D721Med (cell line): ENCODE measurements around the gene NAV2.

Source experiments
- DNase-seq: peaks from one replicate; pipeline ENCODE4 v3.0.0; 2011; ENCODE audit warnings: low spot score; ENCODE audit not compliant: insufficient read length
- FAIRE-seq: peaks from 2 replicates; lab custom pipeline; 2011; peaks lifted over from hg19 to GRCh38; lab: Jason Lieb, UNC
- CTCF ChIP-seq: IDR thresholded peaks from 2 replicates; pipeline ENCODE4 v1.5.1; 2012; ENCODE audit warnings: mild to moderate bottlenecking, control low read depth; ENCODE audit not compliant: insufficient read depth; ENCODE audit errors: missing control alignments

NAV2 gene

DNA sequence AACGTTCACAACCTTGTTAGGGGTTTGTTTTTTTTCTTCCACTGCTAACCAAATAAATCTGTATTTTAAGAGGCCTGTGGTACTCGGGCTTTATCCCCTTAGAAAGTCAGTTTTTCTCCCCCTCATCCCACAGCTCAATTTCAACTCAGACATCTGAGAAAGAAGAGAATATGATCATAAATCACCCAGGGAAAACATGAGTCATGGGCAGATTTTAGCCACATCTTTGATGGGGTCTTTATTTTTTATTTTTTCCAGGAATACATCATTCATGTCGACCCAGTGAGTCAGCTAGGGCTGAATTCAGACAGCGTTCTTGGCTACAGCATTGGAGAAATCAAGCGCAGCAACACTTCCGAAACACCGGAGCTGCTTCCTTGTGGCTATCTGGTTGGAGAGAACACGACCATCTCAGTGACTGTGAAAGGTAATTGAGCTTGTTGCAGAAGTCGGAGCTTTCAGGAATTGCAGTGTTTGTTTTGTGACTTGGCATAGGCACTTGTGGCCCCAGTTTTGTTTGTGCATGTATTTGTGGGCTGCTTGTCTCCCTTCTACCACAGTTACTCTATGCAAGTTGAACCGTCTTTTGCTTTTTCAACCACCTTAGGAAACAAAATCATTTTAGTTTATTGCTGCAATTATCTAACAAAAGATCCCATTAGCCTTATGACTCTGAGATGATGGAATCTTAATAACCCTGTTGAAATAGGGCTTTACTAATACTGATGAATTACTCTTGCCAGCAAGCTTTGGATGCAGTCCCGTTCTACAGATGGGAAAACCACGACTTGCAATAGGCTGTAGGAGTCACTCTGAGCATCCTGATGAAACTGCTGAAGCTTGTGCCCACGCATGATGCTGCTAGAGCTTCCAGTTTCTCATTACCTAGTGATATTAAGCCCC is 384.9 kb downstream of the NAV2 start:
- no peak for DNase-seq

GRCh38 chr11:20099527-20099926 is 386.9 kb downstream of the NAV2 start:
- TF ChIP-seq CTCF = no peak
- no peak for DNase-seq
- no peak for FAIRE-seq

More for the DNA sequence above, 384.9 kb downstream of the NAV2 start:
- TF ChIP-seq CTCF = no peak
- FAIRE-seq = no peak

- no peak for TF ChIP-seq CTCF
- DNase-seq (no peak), FAIRE-seq (no peak)
Observed at GRCh38 chr11:20102397-20102796, 389.8 kb downstream of the NAV2 start.

DNA sequence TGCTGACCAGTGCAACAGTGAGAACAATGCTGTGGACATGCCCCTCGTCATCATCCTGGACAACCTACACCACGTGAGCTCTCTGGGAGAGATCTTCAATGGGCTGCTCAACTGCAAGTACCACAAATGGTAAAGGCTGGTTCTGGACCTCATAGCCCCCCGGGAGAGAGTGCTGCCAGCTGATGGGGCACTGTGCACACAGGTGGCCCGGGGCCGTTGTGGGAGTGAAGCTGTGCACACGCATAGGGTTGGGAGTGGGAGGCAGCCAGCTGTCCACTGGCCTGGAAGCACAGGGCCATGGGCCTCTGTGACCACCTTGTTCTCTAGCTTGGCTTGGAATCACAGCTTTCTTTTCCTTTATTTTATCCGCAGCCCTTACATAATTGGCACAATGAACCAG is 390.6 kb downstream of the NAV2 start:
- FAIRE-seq (no peak), DNase-seq (no peak)
- TF ChIP-seq CTCF = no peak

- no peak for TF ChIP-seq CTCF
- DNase-seq = no peak
- FAIRE-seq = no peak
Observed at GRCh38 chr11:20105427-20105826, 392.8 kb downstream of the NAV2 start.

DNA sequence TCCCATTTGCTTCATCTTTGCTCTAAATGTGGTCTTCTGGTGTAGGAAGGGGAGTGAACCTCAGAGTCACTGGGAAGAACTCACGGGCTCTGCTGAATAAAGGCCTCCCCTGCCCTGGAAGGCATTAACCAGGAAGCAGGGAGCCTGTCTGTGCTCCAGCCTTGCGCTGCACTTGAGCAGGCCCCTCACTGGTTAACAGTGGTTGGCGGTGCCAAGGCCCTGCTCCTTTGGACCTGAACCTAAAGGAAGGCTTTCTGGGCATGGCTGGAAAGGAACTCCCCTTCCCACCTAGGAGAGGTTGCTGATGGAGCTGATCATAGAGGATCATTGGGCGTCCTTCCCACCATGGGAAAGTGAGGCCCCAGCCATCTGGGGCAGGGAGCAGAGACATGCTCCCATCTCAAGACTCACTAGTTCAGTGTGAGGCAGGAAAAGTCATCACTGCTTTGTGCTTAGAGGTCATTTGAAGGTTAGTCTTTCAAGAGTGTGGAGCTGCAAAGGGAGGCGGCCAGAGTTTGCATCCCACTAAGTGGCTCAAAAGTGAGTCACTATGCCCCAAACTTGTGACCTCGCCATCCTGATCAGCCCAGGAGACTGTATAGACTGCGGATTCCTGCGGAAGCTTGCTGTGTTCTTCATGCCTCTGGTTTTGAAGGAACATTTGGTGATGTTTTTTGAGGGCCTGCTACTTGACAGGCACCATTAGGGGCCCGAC is 397.3 kb downstream of the NAV2 start:
- FAIRE-seq = no peak
- DNase-seq = no peak
- no peak for TF ChIP-seq CTCF
